OCI-LY7 (cell line): ENCODE data around the gene ATP8B3. TPM values are rescaled to one million over a fixed set of nuclear protein-coding genes. Genes with fewer than 3 reads are reported as not detected.

ENCODE experiments used
- BruUV-seq: library from RNA; stranded (reverse); fragments of 400-500 nt; replicated peaks from 2 replicates; lab custom pipeline; 2021; lab: Mats Ljungman, UMichigan
- CTCF ChIA-PET: fragments of 300-600 bp; sonication (Branson Sonifier 250); formaldehyde crosslinking; loops from one replicate; lab custom pipeline; 2022; ENCODE audit warnings: antibody characterized with exemption; ENCODE audit not compliant: unreplicated experiment; lab: Charles Lee
- POLR2A ChIA-PET: fragments of 300-600 bp; sonication (Branson Sonifier 250); formaldehyde crosslinking; loops from one replicate; lab custom pipeline; 2022; ENCODE audit warnings: antibody characterized with exemption; lab: Charles Lee
- DNase-seq: peaks from one replicate; pipeline ENCODE4 v3.0.0-alpha.2; 2015; ENCODE audit warnings: low spot score
- H2AFZ ChIP-seq: fragments of 200-600 bp; sonication (generic), shearing (Covaris generic); 2 replicates; pipeline ENCODE4 v1.6.1; 2014; ENCODE audit warnings: mild to moderate bottlenecking, antibody characterized with exemption, low read length, moderate library complexity
- H3K27ac ChIP-seq: fragments of 200-600 bp; sonication (generic); 2 replicates; pipeline ENCODE4 v1.5.1; 2014; ENCODE audit warnings: mixed run types, low read depth, mild to moderate bottlenecking, moderate library complexity, low read length, inconsistent platforms; ENCODE audit not compliant: poor library complexity, severe bottlenecking
- H3K36me3 ChIP-seq: fragments of 200-600 bp; sonication (generic); 2 replicates; pipeline ENCODE4 v1.6.1; 2014; ENCODE audit warnings: mild to moderate bottlenecking, antibody characterized with exemption, low read length, moderate library complexity, mixed read lengths; ENCODE audit not compliant: insufficient read depth
- H3K4me1 ChIP-seq: fragments of 200-600 bp; sonication (generic); 2 replicates; pipeline ENCODE4 v1.5.1; 2014; ENCODE audit warnings: mild to moderate bottlenecking, low read length; ENCODE audit not compliant: insufficient read depth, poor library complexity, severe bottlenecking
- H3K4me2 ChIP-seq: fragments of 200-600 bp; sonication (generic); 2 replicates; pipeline ENCODE4 v1.6.1; 2014; ENCODE audit warnings: mild to moderate bottlenecking, low read length
- H3K4me3 ChIP-seq: fragments of 200-600 bp; sonication (generic); 2 replicates; pipeline ENCODE4 v1.5.1; 2014; ENCODE audit warnings: mild to moderate bottlenecking, low read depth, low read length; ENCODE audit not compliant: poor library complexity, severe bottlenecking
- H3K79me2 ChIP-seq: fragments of 200-600 bp; sonication (generic); 2 replicates; pipeline ENCODE4 v1.6.1; 2016; ENCODE audit warnings: low read depth, mild to moderate bottlenecking, low read length, moderate library complexity, mixed read lengths; ENCODE audit not compliant: insufficient read depth
- H3K9me2 ChIP-seq: fragments of 200-600 bp; sonication (generic); 2 replicates; pipeline ENCODE4 v1.6.1; 2016; ENCODE audit warnings: mild to moderate bottlenecking, low read length, mixed read lengths; ENCODE audit not compliant: insufficient read depth
- H3K9me3 ChIP-seq: fragments of 200-600 bp; sonication (generic); 2 replicates; pipeline ENCODE4 v1.6.1; 2014; ENCODE audit warnings: mild to moderate bottlenecking, mixed run types, low read length, mixed read lengths
- H4K20me1 ChIP-seq: fragments of 200-600 bp; sonication (generic); 2 replicates; pipeline ENCODE4 v1.6.1; 2014; ENCODE audit warnings: mild to moderate bottlenecking, antibody characterized with exemption, low read length, moderate library complexity, mixed read lengths; ENCODE audit not compliant: insufficient read depth
- CTCF ChIP-seq: fragments of 200-600 bp; sonication (generic); conservative IDR thresholded peaks from 2 replicates; pipeline ENCODE4 v1.5.1; 2014; ENCODE audit warnings: mild to moderate bottlenecking, antibody characterized with exemption, low read length, moderate library complexity, mixed read lengths
- EZH2phosphoT487 ChIP-seq: fragments of 200-600 bp; sonication (generic); IDR thresholded peaks from 2 replicates; pipeline ENCODE4 v1.6.1; 2018; ENCODE audit warnings: low read depth, borderline replicate concordance, mild to moderate bottlenecking, mixed run types, antibody characterized with exemption, low read length, moderate library complexity, mixed read lengths
- intact Hi-C: fragments of 100-400 bp; cut with micrococcal nuclease; formaldehyde crosslinking; loops from one replicate; pipeline ENCODE4 v1.10.0; 2022; ENCODE audit not compliant: unreplicated experiment
- total RNA-seq, 2 experiments: library from RNA; depleted of rRNA in 1 of 2; stranded (reverse); fragments of >200 nt in 1 of 2; shearing (Covaris generic) in 1 of 2; gene quantifications; 2 replicates each; pipeline ENCODE4 v1.2.3, GENCODE V29; 2014 to 2022

ATP8B3 gene
- total RNA-seq, 2 experiments from 2014 or later: 5.9 to 19.3 TPM

GRCh38 chr19:1840541-1841115 lies 28.6 kb upstream of the ATP8B3 start:
- POLR2A ChIA-PET: no interaction called here
- TF ChIP-seq CTCF: no peak
- no peak for TF ChIP-seq EZH2phosphoT487
- DNase-seq: no peak
- Histone ChIP-seq H3K9me3 (no peaks in the 10 kb centered on the region), H3K4me3 (no peak overlapping the region), H4K20me1 (no peaks in the 10 kb centered on the region; the same call in 1 of the 2 replicates), H3K36me3 (peaks cover 31% of the 10 kb centered on the region; the same call in 1 of the 2 replicates), H3K9me2 (no peaks in the 10 kb centered on the region), H3K27ac (no peak overlapping the region), H3K4me1 (peaks cover 3% of the 10 kb centered on the region), H3K79me2 (peaks cover 73% of the 10 kb centered on the region), H3K4me2 (no peak overlapping the region), H2AFZ (no peak overlapping the region)
- BruUV-seq: no TSS peak
- intact Hi-C loops: no loop called here
- CTCF ChIA-PET: no interaction called here

- no peaks in the 10 kb centered on the region for H3K9me2 ChIP-seq
- peaks cover 29% of the 10 kb centered on the region; the same call in 1 of the 2 replicates for H3K36me3 ChIP-seq
- no peak overlapping the region for H2AFZ ChIP-seq
- intact Hi-C loops: no loop called here
- CTCF ChIA-PET: no interaction called here
- peaks cover 3% of the 10 kb centered on the region for H3K4me1 ChIP-seq
- no peaks in the 10 kb centered on the region for H3K9me3 ChIP-seq
- peaks cover 67% of the 10 kb centered on the region for H3K79me2 ChIP-seq
- H4K20me1 ChIP-seq: no peaks in the 10 kb centered on the region; the same call in 1 of the 2 replicates
- no peak overlapping the region for H3K4me2 ChIP-seq
- no peak overlapping the region for H3K27ac ChIP-seq
- no peak overlapping the region for H3K4me3 ChIP-seq
- BruUV-seq: no TSS peak
- POLR2A ChIA-PET: no interaction called here
- no peak for DNase-seq
- TF ChIP-seq CTCF: no peak
Measured at GRCh38 chr19:1839658-1840540, 27.8 kb upstream of the ATP8B3 start.
